H1 (cell line): ENCODE results near the gene TM9SF3. TPM values are rescaled to one million over a fixed set of nuclear protein-coding genes. Genes with fewer than 3 reads are reported as not detected.

Experiments
- CTCF ChIA-PET: fragments of 300-600 bp; sonication (Branson Sonifier 250); formaldehyde crosslinking; loops from one replicate; lab custom pipeline; 2021; ENCODE audit not compliant: partially characterized antibody; lab: Charles Lee
- POLR2A ChIA-PET: fragments of 300-600 bp; sonication (Branson Sonifier 250); formaldehyde crosslinking; loops from one replicate; lab custom pipeline; 2021; ENCODE audit warnings: inconsistent platforms; ENCODE audit not compliant: partially characterized antibody; lab: Charles Lee
- DNase-seq, 2 experiments: peaks; one replicate each; pipeline versions ENCODE4 v3.0.0 to v3.0.0-alpha.2; 2010 to 2022; ENCODE audit warnings: low spot score in 2 of 2, low read depth in 1 of 2, mixed read lengths in 1 of 2
- FAIRE-seq: peaks from 2 replicates; lab custom pipeline; 2011; peaks lifted over from hg19 to GRCh38; lab: Jason Lieb, UNC
- H2AFZ ChIP-seq: 2 replicates; pipeline ENCODE4 v1.8.1; 2012; ENCODE audit warnings: low read length, inconsistent platforms
- H2AK5ac ChIP-seq: 2 replicates; pipeline ENCODE4 v1.6.1; 2013; ENCODE audit warnings: low read depth, low read length
- H2BK120ac ChIP-seq: replicated peaks from 2 replicates; pipeline ENCODE3; 2013; ENCODE audit warnings: low read depth, low read length, inconsistent platforms
- H2BK12ac ChIP-seq: 2 replicates; pipeline ENCODE4 v1.6.1; 2013; ENCODE audit warnings: low read depth, low read length
- H2BK15ac ChIP-seq: 2 replicates; pipeline ENCODE4 v1.6.1; 2013; ENCODE audit warnings: low read length
- H2BK20ac ChIP-seq: 2 replicates; pipeline ENCODE4 v1.6.1; 2013; ENCODE audit warnings: low read length
- H2BK5ac ChIP-seq: 2 replicates; pipeline ENCODE4 v1.6.1; 2013; ENCODE audit warnings: low read depth, low read length
- H3K14ac ChIP-seq: 2 replicates; pipeline ENCODE4 v1.6.1; 2013; ENCODE audit warnings: inconsistent platforms; ENCODE audit not compliant: insufficient read length
- H3K18ac ChIP-seq: 2 replicates; pipeline ENCODE4 v1.6.1; 2013; ENCODE audit warnings: low read length; ENCODE audit errors: extremely low read depth
- H3K23ac ChIP-seq: 2 replicates; pipeline ENCODE4 v1.6.1; 2013; ENCODE audit warnings: inconsistent platforms; ENCODE audit not compliant: insufficient read length
- H3K23me2 ChIP-seq: 2 replicates; pipeline ENCODE4 v1.6.1; 2013; ENCODE audit warnings: low read depth, low read length
- H3K27ac ChIP-seq: 2 replicates; pipeline ENCODE4 v1.6.1; 2011; ENCODE audit warnings: low read depth, low read length, inconsistent platforms
- H3K27me3 ChIP-seq, 4 experiments: replicated peaks in 1 of 4; 1 replicate in 1 of 4; 2 replicates in 3 of 4; pipeline versions ENCODE4 v1.6.1 to v1.8.1; 2011 to 2013; ENCODE audit warnings: low read length in 3 of 4, mild to moderate bottlenecking in 3 of 4, inconsistent platforms in 2 of 4, mixed read lengths in 2 of 4, moderate library complexity in 1 of 4; ENCODE audit not compliant: control insufficient read depth in 3 of 4, insufficient read depth in 3 of 4; ENCODE audit errors: extremely low read depth in 1 of 4
- H3K36me3 ChIP-seq, 4 experiments: 2 replicates each; pipeline versions ENCODE4 v1.6.1 to v1.8.1; 2011 to 2013; ENCODE audit warnings: mild to moderate bottlenecking in 4 of 4, low read length in 3 of 4, moderate library complexity in 2 of 4, control low read depth in 1 of 4, inconsistent platforms in 1 of 4; ENCODE audit not compliant: insufficient read depth in 4 of 4, control insufficient read depth in 2 of 4
- H3K4ac ChIP-seq: replicated peaks from 2 replicates; pipeline ENCODE3; 2013; ENCODE audit warnings: low read length, low read depth, mixed read lengths, inconsistent platforms; ENCODE audit not compliant: insufficient read length
- H3K4me1 ChIP-seq, 4 experiments: replicated peaks in 1 of 4; 1 replicate in 1 of 4; 2 replicates in 3 of 4; pipeline versions ENCODE4 v1.6.1 to v1.8.1; 2011 to 2013; ENCODE audit warnings: low read length in 3 of 4, inconsistent platforms in 2 of 4, mixed read lengths in 1 of 4; ENCODE audit not compliant: insufficient read depth in 4 of 4, control insufficient read depth in 3 of 4
- H3K4me2 ChIP-seq, 2 experiments: 2 replicates each; pipeline versions ENCODE4 v1.6.1 to v1.8.1; 2011 to 2013; ENCODE audit warnings: low read depth in 2 of 2, low read length in 2 of 2, control low read depth in 1 of 2, inconsistent platforms in 1 of 2, mild to moderate bottlenecking in 1 of 2; ENCODE audit not compliant: insufficient read depth in 1 of 2
- H3K4me3 ChIP-seq, 4 experiments: fragments of 200-600, 300-600 bp in 1 of 4; sonication (generic), shearing (Covaris generic), sonication (Bioruptor Twin) in 1 of 4; 2 replicates each; pipeline versions ENCODE4 v1.5.1 to v1.8.1; 2011 to 2016; ENCODE audit warnings: low read length in 4 of 4, low read depth in 3 of 4, control low read depth in 2 of 4, inconsistent platforms in 2 of 4, mild to moderate bottlenecking in 2 of 4, mixed read lengths in 1 of 4, moderate library complexity in 1 of 4; ENCODE audit not compliant: insufficient read depth in 2 of 4; ENCODE audit errors: extremely low read depth in 1 of 4
- H3K56ac ChIP-seq: replicated peaks from 2 replicates; pipeline ENCODE3; 2013; ENCODE audit warnings: low read depth, mild to moderate bottlenecking, mixed read lengths, low read length, inconsistent platforms; ENCODE audit not compliant: insufficient read length
- H3K79me1 ChIP-seq: 2 replicates; pipeline ENCODE4 v1.6.1; 2013; ENCODE audit warnings: low read depth, low read length, control low read depth
- H3K79me2 ChIP-seq, 2 experiments: 2 replicates each; pipeline versions ENCODE4 v1.6.1 to v1.8.1; 2012 to 2013; ENCODE audit warnings: low read length in 2 of 2, mild to moderate bottlenecking in 2 of 2, inconsistent platforms in 1 of 2; ENCODE audit not compliant: insufficient read depth in 2 of 2, control insufficient read depth in 1 of 2
- H3K9ac ChIP-seq, 4 experiments: replicated peaks in 1 of 4; 1 replicate in 1 of 4; 2 replicates in 3 of 4; pipeline versions ENCODE4 v1.6.1 to v1.8.1; 2011 to 2013; ENCODE audit warnings: low read depth in 3 of 4, low read length in 3 of 4, control low read depth in 2 of 4, mild to moderate bottlenecking in 2 of 4, moderate library complexity in 2 of 4, inconsistent platforms in 1 of 4; ENCODE audit errors: extremely low read depth in 1 of 4
- H3K9me3 ChIP-seq, 2 experiments: 2 replicates each; pipeline versions ENCODE4 v1.6.1 to v1.8.1; 2012 to 2013; ENCODE audit warnings: mild to moderate bottlenecking in 2 of 2, moderate library complexity in 2 of 2, control low read depth in 1 of 2, inconsistent platforms in 1 of 2, low read depth in 1 of 2, low read length in 1 of 2, mixed read lengths in 1 of 2; ENCODE audit not compliant: insufficient read depth in 2 of 2
- H4K20me1 ChIP-seq, 2 experiments: replicated peaks in 1 of 2; 2 replicates each; pipeline versions ENCODE3 to v1.8.1; 2011 to 2013; ENCODE audit warnings: inconsistent platforms in 2 of 2, low read length in 2 of 2, mild to moderate bottlenecking in 1 of 2; ENCODE audit not compliant: insufficient read depth in 2 of 2, control insufficient read depth in 1 of 2
- H4K5ac ChIP-seq: 2 replicates; pipeline ENCODE4 v1.6.1; 2013; ENCODE audit warnings: low read length, low read depth, mixed read lengths, inconsistent platforms; ENCODE audit not compliant: insufficient read length
- H4K8ac ChIP-seq: 2 replicates; pipeline ENCODE4 v1.8.0; 2013; ENCODE audit warnings: mild to moderate bottlenecking, moderate library complexity, low read length, inconsistent platforms; ENCODE audit not compliant: insufficient read depth; ENCODE audit errors: extremely low read depth
- H4K91ac ChIP-seq: replicated peaks from 2 replicates; pipeline ENCODE3; 2013; ENCODE audit warnings: low read length, mixed read lengths, inconsistent platforms; ENCODE audit not compliant: insufficient read length
- GTF2F1 ChIP-seq: IDR thresholded peaks from 2 replicates; pipeline ENCODE4 v1.6.1; 2012; ENCODE audit warnings: low read depth, low read length, improper control_type of control experiment, borderline replicate concordance
- WGBS, 2 experiments: shearing (Covaris generic) in 1 of 2; methylation state at CpG; one replicate each; pipeline versions ENCODE4 v1.1.6 to v1.1.7; 2013 to 2015; ENCODE audit warnings: low lambda C conversion rate in 2 of 2, mixed read lengths in 2 of 2, inconsistent platforms in 1 of 2, low coverage in 1 of 2, missing lambda C conversion rate in 1 of 2; ENCODE audit not compliant: insufficient replicate concordance in 2 of 2, insufficient coverage in 1 of 2, insufficient read length in 1 of 2; ENCODE audit errors: extremely low coverage in 1 of 2, missing lambda C conversion rate in 1 of 2; 5-methylcytosine and 5-hydroxymethylcytosine counted together
- polyA plus RNA-seq, 7 experiments: library from polyadenylated mRNA; depleted of rRNA in 3 of 7; stranded (reverse) in 5 of 7; unstranded in 2 of 7; fragments of >200 nt in 5 of 7; fragments of 200-250 nt in 2 of 7; gene quantifications; 1 replicate in 5 of 7; 2 replicates in 1 of 7; 4 replicates in 1 of 7; pipeline versions ENCODE4 v1.2.1 to v1.2.3, GENCODE V29; 2011 to 2013; ENCODE audit warnings: missing spikeins in 2 of 7, mixed read lengths in 2 of 7
- total RNA-seq: library from RNA; stranded (reverse); fragmentation: NEBNext Ultra II Directional; extraction: Animal tissue kit (Norgen Biotek cat#: 25700); gene quantifications from 2 replicates; pipeline ENCODE4 v1.2.1, GENCODE V29; 2021

Gene TM9SF3
- total and polyA plus RNA-seq, 2 of the 8 experiments (the other 6 are each of a cell fraction or from before 2014, with no cell fraction given), result 123 to 127 TPM

DNA sequence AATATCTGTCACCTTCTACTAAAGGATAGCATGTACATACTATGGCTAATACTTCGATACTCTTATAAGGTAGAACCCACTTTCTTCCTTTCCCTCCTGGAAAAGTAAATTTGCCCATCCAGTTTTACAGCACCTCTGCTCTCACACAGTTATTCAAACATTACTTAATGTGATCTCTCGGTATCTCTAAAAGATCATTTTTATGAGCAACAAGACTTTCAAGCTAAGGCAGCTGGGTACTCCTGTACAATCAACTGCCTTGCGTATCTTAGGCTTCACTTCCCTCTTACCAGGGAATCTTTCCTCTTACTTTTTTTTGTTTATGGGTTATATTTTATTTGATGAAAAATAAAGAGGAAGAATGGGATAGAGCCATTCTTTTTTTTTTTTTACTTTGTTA lies 46.6 kb downstream of the TM9SF3 start:
- no peak for DNase-seq
- no peak overlapping the region for H3K4ac ChIP-seq
- no peak overlapping the region for H3K56ac ChIP-seq
- no peak overlapping the region for H2BK20ac ChIP-seq
- no peak overlapping the region for H3K4me2 ChIP-seq
- H3K36me3 ChIP-seq, result peaks cover 2 to 24% (median 5%) of the 10 kb centered on the region in 4 experiments; a peak in 4 of 8 replicates
- H3K9ac ChIP-seq, result no peak overlapping the region
- no peak overlapping the region for H2BK5ac ChIP-seq
- no peak overlapping the region for H2AK5ac ChIP-seq
- no peak for FAIRE-seq
- H3K9me3 ChIP-seq, result no peaks in the 10 kb centered on the region
- no peak overlapping the region for H3K14ac ChIP-seq
- H4K20me1 ChIP-seq, result no peaks in the 10 kb centered on the region
- ChIA-PET CTCF (interaction anchor here (0.7 kb wide), 1 partner anchor 318 kb away, joined by 3 read pairs; no protein-coding TSS in a partner anchor), POLR2A (interaction anchor here (1.5 kb wide), 1 partner anchor 13 kb away, joined by 3 read pairs; no protein-coding TSS in a partner anchor)
- H3K27me3 ChIP-seq, result no peaks in the 10 kb centered on the region
- no peak overlapping the region for H4K5ac ChIP-seq
- H3K4me1 ChIP-seq, result no peaks in the 10 kb centered on the region
- TF ChIP-seq GTF2F1, result no peak
- H3K18ac ChIP-seq, result no peak overlapping the region
- no peak overlapping the region for H2BK120ac ChIP-seq
- no peak overlapping the region for H3K27ac ChIP-seq
- H3K79me2 ChIP-seq, result peaks cover 0 to 7% of the 10 kb centered on the region in 2 experiments; a peak in 2 of 4 replicates
- no peak overlapping the region for H4K8ac ChIP-seq
- H4K91ac ChIP-seq, result no peak overlapping the region
- H3K23ac ChIP-seq, result no peak overlapping the region
- no peak overlapping the region for H2BK12ac ChIP-seq
- H3K79me1 ChIP-seq, result no peaks in the 10 kb centered on the region
- H2AFZ ChIP-seq, result no peak overlapping the region
- no peak overlapping the region for H3K4me3 ChIP-seq
- H2BK15ac ChIP-seq, result no peak overlapping the region
- 91% methylated on average over 3 of the region's 3 CpGs; no CpG with 5 or more reads in 1 of the 2 experiments for WGBS, 2 experiments
- no peaks in the 10 kb centered on the region for H3K23me2 ChIP-seq
